Measurements from ENCODE around the gene CYP3A5.
"Not testable (repeated sequence)": the region's sequence is repeated elsewhere in the genome, so short reads cannot be mapped to it uniquely, and the experiment has no call there.

CYP3A5 gene

DNA sequence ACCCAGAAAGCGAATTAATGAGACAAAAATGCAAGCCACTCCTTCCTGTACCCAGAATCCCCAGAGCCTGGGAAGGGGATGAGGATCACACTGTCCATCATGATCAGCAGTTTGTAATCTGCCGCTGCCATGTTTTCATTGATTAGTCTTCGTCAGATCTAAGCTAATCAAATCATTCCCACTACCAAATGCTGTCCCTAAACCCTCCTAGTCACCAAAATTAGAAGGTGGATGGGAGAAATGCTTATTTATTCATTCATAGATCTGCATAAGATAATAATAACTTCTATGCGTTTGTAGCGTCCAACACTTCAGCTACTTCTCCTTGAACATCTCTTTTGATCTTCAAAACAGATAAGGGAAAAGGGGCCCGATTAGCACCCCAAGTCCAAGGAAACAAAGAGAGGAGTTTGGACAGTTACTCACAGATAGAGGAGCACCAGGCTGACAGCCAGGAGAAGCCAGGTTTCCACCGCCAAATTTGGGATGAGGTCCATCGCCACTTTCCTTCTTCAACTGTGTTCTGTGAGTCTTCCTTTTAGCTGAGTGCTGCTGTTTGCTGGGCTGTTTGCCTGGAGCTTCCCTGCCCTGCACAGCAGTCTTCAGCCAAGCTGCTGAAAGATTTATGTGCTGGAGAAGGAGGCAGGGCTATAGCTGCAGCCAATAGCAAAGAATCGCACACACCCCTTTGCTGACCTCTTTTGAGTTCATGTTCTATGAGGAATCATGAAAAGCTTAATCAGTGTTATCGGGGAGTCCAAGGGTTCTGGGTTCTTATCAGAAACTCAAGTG lies at the start of gene CYP3A5:
CYP3A5 (minus strand) TSS at position 597 of the 792 bp plus-strand sequence; CDS start at position 497, 100 bp downstream.
- no peak for FAIRE-seq
- no peak for DNase-seq (ENCODE audit: insufficient read length, low spot score)

DNA sequence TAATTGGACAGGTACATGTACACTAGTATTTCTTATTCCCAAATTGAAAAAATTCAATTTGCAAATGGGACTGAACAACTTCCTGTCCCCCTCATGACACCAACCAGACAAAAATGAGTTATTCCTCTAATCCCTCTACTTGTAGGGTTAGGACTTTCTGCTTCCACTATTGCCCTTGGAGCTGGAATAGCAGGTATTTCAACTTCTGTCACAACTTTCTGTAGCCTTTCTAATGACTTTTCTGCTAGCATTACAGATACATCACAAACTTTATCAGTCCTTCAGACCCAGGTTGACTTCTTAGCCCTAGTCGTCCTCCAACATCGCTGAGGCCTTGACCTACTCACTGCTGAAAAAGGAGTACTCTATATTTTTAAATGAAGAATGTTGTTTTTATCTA lies 48.8 kb upstream of the CYP3A5 start:
- FAIRE-seq, result no peak
- DNase-seq (ENCODE audit: insufficient read length, low spot score), result no peak

DNA sequence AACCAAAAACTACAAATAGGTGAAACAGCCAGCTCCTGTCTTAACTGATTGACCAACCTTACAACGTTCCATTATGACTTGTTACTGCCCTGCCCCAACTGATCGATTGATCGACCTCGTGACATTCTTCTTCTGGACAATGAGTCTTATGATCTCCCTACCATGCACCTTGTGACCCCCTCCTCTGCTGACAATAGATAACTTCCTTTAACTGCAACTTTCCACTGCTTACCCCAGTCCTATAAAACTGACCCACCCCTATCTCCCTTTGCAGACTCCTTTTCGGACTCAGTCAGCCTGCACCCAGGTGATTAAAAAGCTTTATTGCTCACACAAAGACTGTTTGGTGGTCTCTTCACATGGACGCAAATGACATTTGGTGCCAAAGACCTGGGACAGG lies 43.4 kb upstream of the CYP3A5 start:
- FAIRE-seq; DNase-seq (ENCODE audit: insufficient read length, low spot score): not testable (repeated sequence)

DNA sequence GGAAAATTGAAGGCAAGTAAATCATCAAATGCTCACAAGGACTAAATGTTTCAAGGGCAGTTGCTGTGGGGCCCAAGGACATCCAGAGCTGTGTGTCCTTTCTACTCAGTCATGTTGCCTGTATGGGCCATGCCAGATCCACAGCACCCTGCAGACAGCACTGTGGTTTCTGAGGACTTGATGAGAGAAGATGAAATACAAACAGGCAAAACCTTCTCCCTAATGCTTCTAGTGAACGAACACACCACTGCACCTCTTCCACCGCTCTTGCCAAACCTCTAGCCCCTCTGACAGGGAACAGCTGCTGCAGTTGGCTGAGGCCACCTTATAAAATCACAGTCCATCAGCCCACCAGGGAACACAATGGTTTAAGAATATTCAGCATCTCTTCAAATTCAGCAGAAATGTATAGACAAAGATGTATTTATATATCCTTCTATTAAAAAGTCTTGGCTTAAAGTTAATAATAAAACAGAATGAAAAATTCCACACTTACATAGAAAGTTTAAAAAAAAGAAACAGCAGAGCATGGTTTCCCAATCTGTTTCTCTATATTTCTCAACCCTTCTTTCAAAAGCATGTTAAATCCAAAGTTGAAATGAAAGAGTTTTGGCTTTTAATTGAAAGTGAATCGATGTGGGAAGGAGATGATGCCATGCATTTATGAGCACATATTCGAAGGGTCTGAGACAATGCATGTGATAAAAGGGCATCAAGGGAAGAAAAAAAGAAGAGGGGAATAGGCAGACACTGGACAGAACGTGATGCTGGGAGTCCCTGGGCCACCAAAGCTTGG lies 41.2 kb upstream of the CYP3A5 start:
- FAIRE-seq, result no peak
- no peak for DNase-seq (ENCODE audit: insufficient read length, low spot score)

DNA sequence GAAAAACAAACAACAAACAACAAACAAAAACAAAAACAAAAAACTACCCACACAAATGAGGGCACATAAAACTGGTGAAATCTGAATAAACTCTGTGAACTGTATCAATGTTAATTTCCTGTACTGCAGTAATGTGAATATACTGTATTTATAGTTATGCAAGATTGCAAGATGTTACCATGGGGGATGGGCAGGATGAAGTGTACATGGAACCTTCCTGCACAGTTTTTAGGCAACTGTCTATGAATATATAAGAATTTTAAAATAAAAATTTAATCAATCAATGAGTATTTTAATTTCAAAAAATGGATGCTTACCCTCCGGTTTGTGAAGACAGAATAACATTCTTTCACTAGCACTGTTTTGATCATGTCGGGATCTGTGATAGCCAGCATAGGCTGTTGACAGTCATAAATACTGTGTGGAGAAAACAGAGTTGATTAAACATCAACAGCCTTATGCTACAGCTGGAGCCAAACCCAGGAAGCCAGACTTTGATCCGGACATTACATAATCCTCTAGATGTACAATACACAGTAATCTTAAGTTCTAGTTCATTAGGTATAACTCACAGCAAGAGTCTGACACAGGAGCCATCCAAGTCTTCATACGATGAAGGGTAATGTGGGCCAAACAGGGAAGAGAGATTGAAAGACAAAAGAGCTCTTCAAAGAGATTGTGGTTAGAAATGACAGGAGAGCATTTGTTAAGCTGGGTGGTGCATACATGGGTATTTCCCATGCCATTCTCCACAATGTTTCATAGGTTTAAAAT lies 40.4 kb upstream of the CYP3A5 start:
- DNase-seq (ENCODE audit: insufficient read length, low spot score) (no peak), FAIRE-seq (no peak)

DNA sequence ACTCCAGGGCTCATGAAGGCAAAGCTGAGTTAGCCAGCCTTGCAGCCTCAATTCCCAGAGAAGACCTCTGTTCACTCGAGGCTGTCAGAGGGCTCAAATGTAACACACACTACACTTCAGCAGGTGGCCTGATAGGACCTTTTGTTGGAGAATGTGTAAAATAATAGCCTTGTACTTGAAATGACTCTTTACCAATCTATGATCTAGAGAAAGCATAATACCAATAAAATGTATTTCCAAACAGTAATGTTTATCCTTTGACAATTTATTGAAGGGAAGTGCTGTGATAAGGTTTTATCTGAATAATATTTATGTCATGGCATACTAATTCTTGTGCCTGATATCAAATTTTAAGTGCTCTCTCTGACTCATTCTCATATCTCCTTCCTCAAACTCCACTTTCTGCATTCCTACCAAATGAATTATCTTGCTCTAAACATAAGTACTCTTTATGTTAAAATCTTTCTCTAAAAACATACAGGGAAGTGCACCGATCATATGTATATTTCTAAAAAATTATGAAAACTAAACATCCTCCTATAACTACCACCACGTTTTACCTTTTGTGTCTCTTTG lies 34.3 kb upstream of the CYP3A5 start:
- no peak for DNase-seq (ENCODE audit: insufficient read length, low spot score)
- FAIRE-seq, result no peak

DNA sequence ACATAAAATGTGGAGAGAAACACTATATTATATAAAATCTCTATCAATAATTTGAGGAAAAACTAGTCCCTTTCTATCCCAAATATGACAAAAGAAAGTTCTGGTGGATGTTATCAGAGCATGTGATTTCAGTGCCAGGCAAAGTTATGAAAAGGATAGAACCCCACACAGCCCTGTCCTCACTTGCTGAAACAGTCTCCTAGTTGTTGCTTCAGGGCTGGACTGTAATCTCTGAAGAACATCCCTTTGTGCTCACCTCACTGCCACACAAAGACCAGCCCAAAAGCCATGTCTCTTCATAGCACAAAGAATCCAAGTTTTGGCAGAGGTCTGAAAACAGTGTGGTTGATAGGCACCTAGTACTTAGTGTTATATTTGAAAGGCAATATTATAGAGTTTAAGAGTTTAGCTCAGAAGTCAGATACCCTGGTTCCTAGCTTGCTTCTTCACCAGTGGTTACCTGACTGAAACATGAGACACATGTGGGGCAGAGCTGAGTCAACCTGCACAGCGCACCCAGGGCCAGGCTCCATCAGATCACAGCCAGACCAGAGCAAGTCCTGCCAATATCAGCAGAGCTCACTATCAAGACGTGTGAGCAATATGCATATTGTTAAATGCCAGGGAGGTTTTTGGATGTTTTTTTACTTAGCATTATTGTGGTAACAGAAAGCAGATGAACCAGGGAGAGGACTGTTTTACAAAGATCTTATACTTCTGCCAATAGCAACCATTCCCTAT lies 30.2 kb upstream of the CYP3A5 start:
- no peak for FAIRE-seq
- DNase-seq (ENCODE audit: insufficient read length, low spot score), result no peak

DNA sequence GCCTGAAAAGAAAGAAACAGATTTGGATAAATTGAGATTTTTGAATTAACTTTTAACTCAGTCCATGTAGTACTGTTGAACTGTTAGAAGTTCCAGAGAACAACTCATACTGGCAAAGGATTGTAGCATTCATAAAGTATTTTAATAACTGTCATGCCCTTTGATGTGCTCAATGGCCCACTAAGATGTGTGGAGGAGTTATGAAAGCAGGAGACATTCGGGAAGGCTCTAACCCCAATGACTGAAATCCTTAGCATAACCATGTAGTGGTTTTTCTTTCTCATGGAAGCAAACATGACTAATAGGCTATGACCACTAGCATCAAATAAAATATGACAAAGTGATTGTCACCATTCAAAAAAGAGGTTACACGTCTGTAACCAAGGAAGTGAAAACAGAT lies 29.5 kb upstream of the CYP3A5 start:
- DNase-seq (ENCODE audit: insufficient read length, low spot score) (no peak), FAIRE-seq (no peak)

DNA sequence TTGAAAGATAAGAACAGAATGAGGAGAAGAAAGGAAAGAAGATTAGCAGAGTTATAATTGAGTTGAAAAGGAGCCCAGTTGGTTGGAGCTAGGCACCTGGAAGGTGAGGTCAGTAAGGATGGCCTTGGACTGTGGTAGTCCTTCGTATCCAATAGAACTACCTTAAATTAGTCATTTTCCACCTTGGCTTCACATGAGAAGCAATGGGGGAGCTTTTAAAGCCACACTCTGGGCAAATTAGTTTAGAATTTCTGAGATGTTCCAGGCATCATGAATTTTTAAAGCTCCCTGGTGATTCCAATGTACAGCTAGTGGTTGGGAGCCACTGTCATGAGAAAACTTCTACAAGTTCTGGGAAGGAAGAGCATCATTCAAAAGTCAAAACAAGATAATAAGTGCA lies 27.3 kb upstream of the CYP3A5 start:
- no peak for DNase-seq (ENCODE audit: insufficient read length, low spot score)
- no peak for FAIRE-seq

DNA sequence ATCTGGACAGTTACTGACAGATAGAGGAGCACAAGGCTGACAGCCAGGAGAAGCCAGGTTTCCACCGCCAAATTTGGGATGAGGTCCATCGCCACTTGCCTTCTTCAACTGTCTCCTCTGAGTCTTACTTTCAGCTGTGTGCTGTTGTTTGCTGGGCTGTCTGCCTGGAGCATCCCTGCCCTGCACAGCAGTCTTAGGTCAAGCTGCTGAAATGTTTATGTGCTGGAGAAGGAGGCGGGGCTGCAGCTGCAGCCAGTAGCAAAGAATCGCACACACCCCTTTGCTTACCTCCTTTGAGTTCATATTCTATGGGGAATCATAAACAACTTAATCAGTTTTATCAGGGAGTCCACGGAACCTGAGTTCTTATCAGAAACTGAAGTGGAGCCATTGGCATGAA lies 20.1 kb upstream of the CYP3A5 start:
- DNase-seq (ENCODE audit: insufficient read length, low spot score) (no peak), FAIRE-seq (no peak)

DNA sequence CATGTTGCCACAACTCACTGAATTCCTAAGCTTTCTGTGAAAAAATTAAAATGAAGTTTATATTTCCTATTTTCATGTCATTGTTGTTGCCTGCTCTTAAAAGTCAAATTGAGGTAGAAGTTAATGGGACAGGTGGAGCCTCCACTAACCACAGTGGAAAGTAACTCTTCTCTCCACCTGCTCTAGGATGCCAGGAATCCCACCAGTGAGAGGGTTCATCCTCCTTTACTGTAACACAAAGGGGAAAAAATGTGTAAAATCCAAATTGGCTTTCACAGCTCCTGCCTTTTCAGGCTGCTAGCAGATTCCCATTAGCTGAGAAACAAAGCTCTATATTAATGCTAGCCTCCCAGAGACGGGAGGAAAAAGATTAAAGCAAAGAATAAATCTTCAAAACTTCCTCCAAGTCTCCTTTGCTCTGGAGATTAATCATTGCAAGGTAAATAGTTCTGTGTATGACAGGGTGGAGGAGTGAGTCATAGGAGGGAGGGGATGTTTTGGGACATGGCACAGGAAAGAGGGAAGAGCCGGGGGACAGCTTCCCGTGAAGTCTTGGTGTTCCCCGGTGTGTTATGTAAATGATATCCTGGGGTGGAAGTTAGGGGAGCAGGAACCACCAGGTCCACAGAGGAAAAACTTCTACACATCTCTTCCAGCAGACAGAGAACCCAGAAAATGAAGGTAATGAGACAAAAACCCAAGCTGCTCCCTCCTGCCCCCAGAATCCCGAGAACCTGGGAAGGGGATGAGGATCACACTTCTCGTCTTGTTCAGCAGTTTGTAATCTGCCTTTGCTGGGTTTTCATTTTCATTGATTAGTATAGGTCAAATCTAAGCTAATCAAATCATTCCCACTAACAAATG lies 19.3 kb upstream of the CYP3A5 start:
- not testable (repeated sequence) for FAIRE-seq; DNase-seq (ENCODE audit: insufficient read length, low spot score)

DNA sequence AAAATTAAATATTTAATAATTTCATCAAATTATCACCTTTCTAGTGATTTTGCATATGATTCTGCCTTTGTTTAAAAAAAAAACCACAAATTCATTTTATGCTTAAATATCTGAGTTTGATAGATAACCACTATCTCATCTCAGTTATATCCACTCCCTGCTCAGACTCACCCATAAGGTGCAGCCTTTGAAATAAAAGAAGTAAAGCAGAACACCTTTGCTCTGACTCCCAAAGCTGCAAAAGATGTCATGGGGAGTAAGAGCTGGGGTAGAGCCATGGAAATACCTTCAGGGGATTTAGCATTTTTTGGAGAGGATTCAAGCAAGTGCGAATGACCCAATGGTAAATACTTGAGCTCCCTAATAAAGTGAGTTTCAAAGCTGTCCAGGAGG lies 15.1 kb upstream of the CYP3A5 start:
- no peak for FAIRE-seq
- DNase-seq (ENCODE audit: insufficient read length, low spot score), result no peak

DNA sequence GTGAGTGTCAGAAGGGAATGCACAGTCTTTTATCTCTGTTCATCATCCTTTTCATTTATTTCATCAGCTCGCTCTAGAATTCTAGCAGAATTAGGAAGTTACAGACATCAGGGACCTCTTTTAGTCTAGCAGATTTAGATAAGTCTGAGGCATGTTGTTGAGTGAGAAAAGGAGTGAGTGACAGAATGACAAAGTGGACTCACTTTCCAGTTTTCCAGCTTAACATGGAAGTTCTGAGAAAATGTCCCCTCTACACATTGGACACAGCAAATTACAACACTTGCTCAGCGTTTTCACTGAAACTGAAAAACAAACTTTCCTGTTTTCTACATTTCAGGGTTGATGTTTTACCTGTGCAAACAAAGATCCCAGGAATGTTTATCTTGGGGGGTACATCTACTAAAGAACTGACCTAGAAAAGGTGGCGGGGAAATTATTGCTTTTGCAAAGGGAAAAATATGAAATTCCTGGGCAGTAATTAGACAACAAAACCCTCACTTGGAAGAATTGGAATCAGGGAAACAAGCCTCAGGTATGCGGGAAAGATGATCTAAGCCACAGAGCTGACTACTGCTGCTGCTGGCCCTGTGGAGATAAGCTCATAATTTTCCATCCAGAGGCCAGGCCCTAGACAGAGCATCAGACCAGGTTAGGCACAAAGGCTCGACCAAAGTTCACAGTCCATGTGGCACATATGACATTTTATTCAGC lies 14.6 kb upstream of the CYP3A5 start:
- DNase-seq (ENCODE audit: insufficient read length, low spot score) (no peak), FAIRE-seq (no peak)

DNA sequence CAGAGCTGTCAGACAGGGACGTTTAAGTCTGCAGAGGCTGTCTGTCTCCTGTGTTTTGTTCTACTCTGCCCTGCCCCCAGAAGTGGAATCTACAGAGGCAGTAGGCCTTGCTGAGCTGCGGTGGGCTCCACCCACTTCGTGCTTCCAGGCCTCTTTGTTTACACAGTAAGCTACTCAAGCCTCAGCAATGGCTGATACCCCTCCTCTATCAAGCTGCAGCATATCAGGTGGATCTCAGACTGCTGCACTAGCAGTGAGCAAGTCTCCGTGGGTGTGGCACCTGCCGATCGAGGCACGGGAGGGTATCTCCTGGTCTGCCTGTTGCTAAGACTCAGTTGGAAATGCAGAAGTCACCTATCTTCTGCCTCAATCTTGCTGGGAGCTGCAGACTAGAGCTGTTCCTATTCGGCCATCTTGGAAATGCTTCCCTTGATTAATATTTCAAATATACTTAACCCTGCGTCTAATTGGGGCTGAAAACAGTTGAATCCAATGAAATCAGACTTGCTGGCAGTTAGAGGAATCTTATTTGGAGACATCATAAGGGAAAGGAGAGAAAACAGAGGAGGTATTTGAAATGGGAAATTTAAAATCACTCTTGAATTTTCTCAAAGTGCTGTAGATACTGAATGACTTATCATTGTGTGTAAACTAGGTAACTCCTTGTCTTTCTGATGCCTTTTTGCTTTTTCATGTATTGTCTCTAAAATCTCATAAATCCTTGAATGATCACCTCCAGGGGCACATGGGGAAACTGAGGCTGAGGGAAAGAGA lies 13.8 kb upstream of the CYP3A5 start:
- no peak for FAIRE-seq
- no peak for DNase-seq (ENCODE audit: insufficient read length, low spot score)

DNA sequence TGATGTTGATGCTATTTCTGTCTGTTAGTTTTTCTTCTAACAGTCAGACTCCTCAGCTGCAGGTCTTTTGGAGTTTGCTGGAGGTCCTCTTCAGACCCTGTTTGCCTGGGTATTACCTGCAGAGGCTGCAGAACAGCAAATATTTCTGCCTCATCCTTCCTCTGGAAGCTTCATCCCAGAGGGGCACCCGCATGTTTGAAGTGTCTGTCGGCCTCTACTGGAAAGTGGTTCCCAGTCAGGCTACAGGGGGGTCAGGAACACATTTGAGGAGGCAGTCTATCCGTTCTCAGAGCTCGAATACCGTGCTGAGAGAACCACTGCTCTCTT lies 13.3 kb upstream of the CYP3A5 start:
- FAIRE-seq (no peak), DNase-seq (ENCODE audit: insufficient read length, low spot score) (no peak)

DNA sequence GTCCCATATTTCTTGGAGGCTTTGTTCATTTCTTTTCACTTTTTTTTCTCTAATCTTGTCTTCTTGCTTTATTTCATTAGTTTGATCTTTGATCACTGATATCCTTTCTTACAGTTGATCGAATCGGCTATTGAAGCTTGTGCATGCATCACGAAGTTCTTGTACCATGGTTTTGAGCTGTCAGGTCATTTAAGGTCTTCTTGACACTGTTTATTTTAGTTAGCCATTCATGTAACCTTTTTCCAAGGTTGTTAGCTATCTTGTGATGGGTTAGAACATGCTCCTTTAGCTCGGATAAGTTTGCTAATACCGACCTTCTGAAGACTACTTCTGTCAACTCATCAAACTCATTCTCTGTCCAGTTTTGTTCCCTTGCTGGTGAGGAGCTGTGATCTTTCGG lies 12.8 kb upstream of the CYP3A5 start:
- not testable (repeated sequence) for FAIRE-seq; DNase-seq (ENCODE audit: insufficient read length, low spot score)

DNA sequence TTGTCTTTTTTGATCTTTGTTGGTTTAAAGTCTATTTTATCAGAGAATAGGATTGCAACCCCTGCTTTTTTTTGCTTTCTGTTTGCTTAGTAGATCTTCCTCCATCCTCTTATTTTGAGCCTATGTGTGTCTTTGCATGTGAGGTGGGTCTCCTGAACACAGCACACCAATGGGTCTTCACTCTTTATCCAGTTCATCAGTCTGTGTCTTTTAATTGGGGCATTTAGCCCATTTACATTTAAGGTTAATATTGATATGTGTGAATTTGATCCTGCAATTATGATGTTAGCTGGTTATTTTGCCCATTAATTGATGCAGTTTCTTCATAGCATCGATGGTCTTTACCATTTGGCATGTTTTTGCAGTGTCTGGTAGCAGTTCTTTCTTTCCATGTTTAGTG lies 11.9 kb upstream of the CYP3A5 start:
- not testable (repeated sequence) for DNase-seq (ENCODE audit: insufficient read length, low spot score); FAIRE-seq

DNA sequence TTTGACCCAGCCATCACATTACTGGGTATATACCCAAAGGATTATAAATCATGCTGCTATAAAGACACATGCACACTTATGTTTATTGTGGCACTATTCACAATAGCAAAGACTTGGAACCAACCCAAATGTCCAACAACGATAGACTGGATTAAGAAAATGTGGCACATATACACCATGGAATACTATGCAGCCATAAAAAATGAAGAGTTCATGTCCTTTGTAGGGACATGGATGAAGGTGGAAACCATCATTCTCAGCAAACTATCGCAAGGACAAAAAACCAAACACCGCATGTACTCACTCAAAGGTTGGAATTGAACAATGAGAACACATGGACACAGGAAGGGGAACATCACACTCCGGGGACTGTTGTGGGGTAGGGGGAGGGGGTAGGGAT lies 11.1 kb upstream of the CYP3A5 start:
- not testable (repeated sequence) for FAIRE-seq; DNase-seq (ENCODE audit: insufficient read length, low spot score)

Data from GM19239 (cell line).